GM23338 (cell line): ENCODE data around the gene HOXD1. TPM values are rescaled to one million over a fixed set of nuclear protein-coding genes. Genes with fewer than 3 reads are reported as not detected.

ENCODE experiments used
- ATAC-seq: fragments of 200-7000 bp; cut with Tn5 transposase; 3 replicates; pipeline ENCODE4 v1.9.1; 2020
- DNase-seq: peaks from one replicate; pipeline ENCODE4 v3.0.0-alpha.2; 2015; ENCODE audit warnings: low spot score
- H2AFZ ChIP-seq: fragments of 200-600 bp; sonication (generic); 2 replicates; pipeline ENCODE4 v1.8.0; 2016; ENCODE audit warnings: antibody characterized with exemption, mild to moderate bottlenecking, moderate library complexity
- H3F3A ChIP-seq: fragments of 200-600 bp; sonication (generic); replicated peaks from 2 replicates; pipeline ENCODE4 v1.8.0; 2017; ENCODE audit warnings: antibody characterized with exemption, mixed run types, low read depth
- H3K27ac ChIP-seq: fragments of 200-600 bp; sonication (generic); 2 replicates; pipeline ENCODE4 v1.6.1; 2016; ENCODE audit warnings: low read depth
- H3K27me3 ChIP-seq: fragments of 200-600 bp; sonication (generic); 2 replicates; pipeline ENCODE4 v1.8.0; 2016; ENCODE audit warnings: mild to moderate bottlenecking, mixed run types, moderate library complexity; ENCODE audit not compliant: insufficient read depth
- H3K36me3 ChIP-seq: fragments of 200-600 bp; sonication (generic); 2 replicates; pipeline ENCODE4 v1.8.0; 2016; ENCODE audit warnings: mild to moderate bottlenecking; ENCODE audit not compliant: insufficient read depth
- H3K4me1 ChIP-seq: fragments of 200-600 bp; sonication (generic); 2 replicates; pipeline ENCODE4 v1.8.0; 2016; ENCODE audit warnings: mild to moderate bottlenecking, moderate library complexity; ENCODE audit not compliant: insufficient read depth
- H3K4me2 ChIP-seq: fragments of 200-600 bp; sonication (generic); 2 replicates; pipeline ENCODE4 v1.7.1; 2017; ENCODE audit warnings: mixed run types
- H3K4me3 ChIP-seq: fragments of 200-600 bp; sonication (generic); 2 replicates; pipeline ENCODE4 v1.6.1; 2016; ENCODE audit warnings: mixed run types
- H3K79me2 ChIP-seq: fragments of 200-600 bp; sonication (generic); replicated peaks from 2 replicates; pipeline ENCODE4 v1.8.0; 2017; ENCODE audit warnings: mild to moderate bottlenecking; ENCODE audit not compliant: insufficient read depth
- H3K9me2 ChIP-seq: fragments of 200-600 bp; sonication (generic); 2 replicates; pipeline ENCODE4 v1.8.0; 2017; ENCODE audit not compliant: insufficient read depth
- H4K20me1 ChIP-seq: fragments of 200-600 bp; sonication (generic); replicated peaks from 2 replicates; pipeline ENCODE4 v1.8.0; 2017; ENCODE audit warnings: mild to moderate bottlenecking; ENCODE audit not compliant: insufficient read depth
- H3K27ac Mint-ChIP-seq: 2 replicates; pipeline ENCODE4 v1.8.0; 2020; ENCODE audit warnings: inconsistent platforms, mild to moderate bottlenecking, moderate library complexity, mixed read lengths
- H3K27me3 Mint-ChIP-seq: 3 replicates; pipeline ENCODE4 v1.8.0; 2022; ENCODE audit warnings: low read depth, mild to moderate bottlenecking, moderate library complexity, mixed read lengths, inconsistent platforms; ENCODE audit not compliant: insufficient read depth, poor library complexity
- H3K36me3 Mint-ChIP-seq: 3 replicates; pipeline ENCODE4 v1.8.0; 2021; ENCODE audit warnings: low read depth, mild to moderate bottlenecking, inconsistent platforms, moderate library complexity, mixed read lengths
- H3K4me1 Mint-ChIP-seq: 3 replicates; pipeline ENCODE4 v1.8.0; 2020; ENCODE audit warnings: mild to moderate bottlenecking, inconsistent platforms, mixed read lengths
- H3K4me3 Mint-ChIP-seq: 3 replicates; pipeline ENCODE4 v1.8.0; 2021; ENCODE audit warnings: moderate library complexity, mild to moderate bottlenecking, inconsistent platforms, mixed read lengths
- H3K9me3 Mint-ChIP-seq: 3 replicates; pipeline ENCODE4 v1.8.0; 2020; ENCODE audit warnings: moderate library complexity, mild to moderate bottlenecking, inconsistent platforms, mixed read lengths
- CREB1 ChIP-seq: fragments of 250-450 bp; sonication (Bioruptor Pico); IDR thresholded peaks from 2 replicates; pipeline ENCODE4 v1.5.0; 2020; ENCODE audit warnings: low read depth, mild to moderate bottlenecking, moderate library complexity
- EZH2 ChIP-seq: fragments of 200-600 bp; sonication (generic); IDR thresholded peaks from one replicate; pipeline ENCODE4 v1.8.0; 2017; ENCODE audit warnings: antibody characterized with exemption, mild to moderate bottlenecking, low read depth; ENCODE audit not compliant: unreplicated experiment
- EZH2phosphoT487 ChIP-seq: fragments of 200-600 bp; sonication (generic); IDR thresholded peaks from one replicate; pipeline ENCODE4 v1.8.1; 2018; ENCODE audit warnings: antibody characterized with exemption; ENCODE audit not compliant: unreplicated experiment
- JUNB ChIP-seq: IDR thresholded peaks from one replicate; pipeline ENCODE4 v1.6.1; 2016; ENCODE audit warnings: antibody characterized with exemption; ENCODE audit not compliant: unreplicated experiment
- NANOG ChIP-seq: IDR thresholded peaks from 2 replicates; pipeline ENCODE4 v1.6.1; 2016; ENCODE audit warnings: antibody characterized with exemption, borderline replicate concordance
- POLR2AphosphoS5 ChIP-seq: IDR thresholded peaks from 2 replicates; pipeline ENCODE4 v1.6.1; 2016; ENCODE audit warnings: antibody characterized with exemption, low read depth
- STAT1 ChIP-seq: IDR thresholded peaks from one replicate; pipeline ENCODE4 v1.6.1; 2016; ENCODE audit warnings: antibody characterized with exemption; ENCODE audit not compliant: unreplicated experiment
- ZNF114 ChIP-seq: fragments of 250-450 bp; sonication (Bioruptor Pico); IDR thresholded peaks from 2 replicates; pipeline ENCODE4 v1.5.0; 2020; ENCODE audit warnings: mild to moderate bottlenecking, moderate library complexity
- ZNF331 ChIP-seq: fragments of 250-450 bp; sonication (Bioruptor Pico); IDR thresholded peaks from 2 replicates; pipeline ENCODE4 v1.5.0; 2020; ENCODE audit warnings: low read depth, mild to moderate bottlenecking, moderate library complexity
- polyA plus RNA-seq: library from polyadenylated mRNA; unstranded; fragments of >200 nt; fragmentation: Nextera tagmentation; extraction: Ambion mirVana; gene quantifications from 2 replicates; pipeline ENCODE4 v1.2.1, GENCODE V29; 2016
- total RNA-seq: library from RNA; depleted of rRNA; stranded (reverse); fragments of >200 nt; shearing (Covaris generic); gene quantifications from 2 replicates; pipeline ENCODE4 v1.2.3, GENCODE V29; 2014
- TF ChIP-seq, protein P1 (sequence below), 2 experiments: fragments of 200-600 bp in 1 of 2; sonication (generic) in 1 of 2; conservative IDR thresholded peaks; 2 replicates each; pipeline versions ENCODE4 v1.5.1 to v1.6.1; 2016 to 2017; ENCODE audit warnings: antibody characterized with exemption in 2 of 2, low read depth in 2 of 2, mild to moderate bottlenecking in 2 of 2, moderate library complexity in 1 of 2
- TF ChIP-seq, protein P2 (sequence below): IDR thresholded peaks from one replicate; pipeline ENCODE4 v1.6.1; 2018; ENCODE audit warnings: antibody characterized with exemption; ENCODE audit not compliant: unreplicated experiment

Gene HOXD1
- total and polyA plus RNA-seq, 2 experiments from 2014 or later: not detected

DNA sequence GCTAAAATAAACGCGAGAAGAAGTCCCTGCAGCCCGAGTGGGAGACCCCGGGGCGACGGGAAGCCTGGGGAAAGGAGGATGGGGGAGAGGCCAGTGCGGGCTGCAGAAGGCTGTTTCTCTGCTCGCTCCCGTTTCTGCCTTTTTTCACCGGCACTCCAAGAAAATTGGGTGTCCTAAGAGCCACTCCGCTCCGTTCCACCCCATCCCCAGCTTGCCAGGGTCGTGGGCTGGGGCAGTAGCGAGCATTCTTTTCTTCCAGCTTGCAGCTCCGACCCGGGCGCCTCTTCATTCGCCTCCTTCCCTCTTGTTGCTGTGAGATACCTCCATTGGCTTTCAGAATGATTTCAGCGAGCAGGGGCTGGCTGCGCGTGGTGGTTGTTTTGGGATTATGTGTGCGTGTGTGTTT is 30.3 kb upstream of the HOXD1 start (continued):
- no peak for TF ChIP-seq CREB1 (CRISPR knock-in tag)
- no peak for TF ChIP-seq ZNF114 (CRISPR knock-in tag)
- TF ChIP-seq, protein P1, sequence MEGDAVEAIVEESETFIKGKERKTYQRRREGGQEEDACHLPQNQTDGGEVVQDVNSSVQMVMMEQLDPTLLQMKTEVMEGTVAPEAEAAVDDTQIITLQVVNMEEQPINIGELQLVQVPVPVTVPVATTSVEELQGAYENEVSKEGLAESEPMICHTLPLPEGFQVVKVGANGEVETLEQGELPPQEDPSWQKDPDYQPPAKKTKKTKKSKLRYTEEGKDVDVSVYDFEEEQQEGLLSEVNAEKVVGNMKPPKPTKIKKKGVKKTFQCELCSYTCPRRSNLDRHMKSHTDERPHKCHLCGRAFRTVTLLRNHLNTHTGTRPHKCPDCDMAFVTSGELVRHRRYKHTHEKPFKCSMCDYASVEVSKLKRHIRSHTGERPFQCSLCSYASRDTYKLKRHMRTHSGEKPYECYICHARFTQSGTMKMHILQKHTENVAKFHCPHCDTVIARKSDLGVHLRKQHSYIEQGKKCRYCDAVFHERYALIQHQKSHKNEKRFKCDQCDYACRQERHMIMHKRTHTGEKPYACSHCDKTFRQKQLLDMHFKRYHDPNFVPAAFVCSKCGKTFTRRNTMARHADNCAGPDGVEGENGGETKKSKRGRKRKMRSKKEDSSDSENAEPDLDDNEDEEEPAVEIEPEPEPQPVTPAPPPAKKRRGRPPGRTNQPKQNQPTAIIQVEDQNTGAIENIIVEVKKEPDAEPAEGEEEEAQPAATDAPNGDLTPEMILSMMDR (conservative IDR thresholded peaks at IDR 0.05; ENCODE audit: low read depth in 2 of 2): no peak
- no peak for TF ChIP-seq STAT1
- TF ChIP-seq, protein P2, sequence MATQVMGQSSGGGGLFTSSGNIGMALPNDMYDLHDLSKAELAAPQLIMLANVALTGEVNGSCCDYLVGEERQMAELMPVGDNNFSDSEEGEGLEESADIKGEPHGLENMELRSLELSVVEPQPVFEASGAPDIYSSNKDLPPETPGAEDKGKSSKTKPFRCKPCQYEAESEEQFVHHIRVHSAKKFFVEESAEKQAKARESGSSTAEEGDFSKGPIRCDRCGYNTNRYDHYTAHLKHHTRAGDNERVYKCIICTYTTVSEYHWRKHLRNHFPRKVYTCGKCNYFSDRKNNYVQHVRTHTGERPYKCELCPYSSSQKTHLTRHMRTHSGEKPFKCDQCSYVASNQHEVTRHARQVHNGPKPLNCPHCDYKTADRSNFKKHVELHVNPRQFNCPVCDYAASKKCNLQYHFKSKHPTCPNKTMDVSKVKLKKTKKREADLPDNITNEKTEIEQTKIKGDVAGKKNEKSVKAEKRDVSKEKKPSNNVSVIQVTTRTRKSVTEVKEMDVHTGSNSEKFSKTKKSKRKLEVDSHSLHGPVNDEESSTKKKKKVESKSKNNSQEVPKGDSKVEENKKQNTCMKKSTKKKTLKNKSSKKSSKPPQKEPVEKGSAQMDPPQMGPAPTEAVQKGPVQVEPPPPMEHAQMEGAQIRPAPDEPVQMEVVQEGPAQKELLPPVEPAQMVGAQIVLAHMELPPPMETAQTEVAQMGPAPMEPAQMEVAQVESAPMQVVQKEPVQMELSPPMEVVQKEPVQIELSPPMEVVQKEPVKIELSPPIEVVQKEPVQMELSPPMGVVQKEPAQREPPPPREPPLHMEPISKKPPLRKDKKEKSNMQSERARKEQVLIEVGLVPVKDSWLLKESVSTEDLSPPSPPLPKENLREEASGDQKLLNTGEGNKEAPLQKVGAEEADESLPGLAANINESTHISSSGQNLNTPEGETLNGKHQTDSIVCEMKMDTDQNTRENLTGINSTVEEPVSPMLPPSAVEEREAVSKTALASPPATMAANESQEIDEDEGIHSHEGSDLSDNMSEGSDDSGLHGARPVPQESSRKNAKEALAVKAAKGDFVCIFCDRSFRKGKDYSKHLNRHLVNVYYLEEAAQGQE: no peak
- TF ChIP-seq NANOG: no peak
- TF ChIP-seq ZNF331 (CRISPR knock-in tag): no peak
- TF ChIP-seq POLR2AphosphoS5: no peak

DNA sequence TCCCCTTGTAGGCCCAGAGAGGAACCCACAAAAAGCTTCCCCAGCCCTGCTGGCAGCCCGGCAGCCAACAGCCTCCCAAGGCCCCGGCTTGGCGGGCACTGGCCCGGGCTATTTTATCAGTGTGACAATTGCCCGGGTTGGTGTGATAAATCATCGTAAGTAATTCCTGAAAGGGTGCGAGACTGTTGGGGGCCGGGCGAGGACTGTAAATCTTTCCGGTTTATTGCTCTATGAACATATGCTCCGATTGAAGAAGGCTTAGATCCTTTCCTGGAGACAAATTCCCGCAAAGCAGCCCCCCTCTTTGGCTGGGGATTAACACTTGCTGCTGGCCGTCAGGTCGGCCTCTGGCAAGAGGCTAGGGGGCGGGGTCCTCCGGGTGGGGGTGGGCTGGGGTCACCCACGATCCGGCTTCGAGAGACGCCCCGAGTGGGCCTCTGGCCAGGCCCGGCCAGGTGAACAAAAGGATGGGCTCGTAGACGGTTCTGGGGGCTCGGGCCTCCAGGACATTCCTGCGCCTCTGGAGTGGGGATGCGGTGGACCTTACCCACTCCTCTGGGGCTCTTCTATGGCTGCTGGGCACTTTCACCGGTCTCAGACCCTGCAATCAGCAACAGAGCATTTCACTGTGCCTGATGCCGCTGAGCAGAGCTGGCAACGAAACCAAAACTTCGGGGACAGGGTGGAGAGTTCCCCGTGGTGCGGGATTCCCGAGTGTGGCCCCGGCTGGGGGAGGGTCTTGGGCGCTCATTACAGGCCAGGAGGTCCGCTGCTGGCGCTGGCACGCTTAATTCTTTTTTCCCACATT is 29.4 kb upstream of the HOXD1 start:
- peak; percentile 38 for DNase-seq
- no peak overlapping the region for H3K4me3 Mint-ChIP-seq

More for the DNA sequence above, 29.4 kb upstream of the HOXD1 start:
- TF ChIP-seq, protein P1 (conservative IDR thresholded peaks at IDR 0.05; ENCODE audit: low read depth in 2 of 2): no peak
- TF ChIP-seq EZH2: peak; percentile 95
- TF ChIP-seq ZNF114 (CRISPR knock-in tag): no peak
- TF ChIP-seq JUNB: no peak
- TF ChIP-seq, protein P2: no peak
- TF ChIP-seq NANOG: no peak
- peak; percentile 32 for TF ChIP-seq EZH2phosphoT487
- Histone ChIP-seq H3K79me2 (no peaks in the 10 kb centered on the region), H3K27ac (no peak overlapping the region), H3K4me2 (no peak overlapping the region), H3K36me3 (no peaks in the 10 kb centered on the region), H2AFZ (no peak overlapping the region), H3K27me3 (peaks cover 100% of the 10 kb centered on the region), H3K9me2 (no peaks in the 10 kb centered on the region), H4K20me1 (peaks cover 51% of the 10 kb centered on the region), H3K4me3 (no peak overlapping the region), H3K4me1 (peaks cover 60% of the 10 kb centered on the region), H3F3A (peaks cover 34% of the 10 kb centered on the region)
- Mint-ChIP-seq H3K4me1 (peaks cover 42% of the 10 kb centered on the region), H3K27me3 (peaks cover 99% of the 10 kb centered on the region), H3K9me3 (peaks cover 6% of the 10 kb centered on the region; the same call in 2 of the 3 replicates), H3K36me3 (no peaks in the 10 kb centered on the region), H3K27ac (no peak overlapping the region)
- peak; percentile 5; the same call in 2 of the 3 replicates for ATAC-seq
